ENCODE measurements around the gene ZSCAN23. TPM values are rescaled to one million over a fixed set of nuclear protein-coding genes. Genes with fewer than 3 reads are reported as not detected.

The ZSCAN23 gene
- total RNA-seq, 4 donors from 2014 or later = 1.0 to 2.9 (median 2.1) TPM

- Histone ChIP-seq H3K27me3 (no peaks in the 10 kb centered on the region), H3K9me3 (no peaks in the 10 kb centered on the region), H3K4me1 (peaks cover 12 to 39% (median 35%) of the 10 kb centered on the region in 4 donors), H3K36me3 (peaks cover 0 to 24% (median 12%) of the 10 kb centered on the region in 4 donors), H3K27ac (replicated peaks in 1 of 4) (peak within 1 kb of the TSS; percentile 57 to 69 (median 68)), H3K4me3 (peak within 1 kb of the TSS; percentile 73 to 91 (median 84))
- intact Hi-C loops (cut with DNase I) = loop anchor here (5.0 kb wide), 1 partner anchor 43 kb away; the partner anchor contains the start of gene ZSCAN23
- peak; percentile 93 for DNase-seq (ENCODE audit: extremely low spot score)
- TF ChIP-seq POLR2AphosphoS5 (IDR thresholded peaks at IDR 0.05) (peak; percentile 65 to 77), CTCF (IDR thresholded peaks at IDR 0.05) (peak; percentile 31 to 53 (median 52)), EP300 (IDR thresholded peaks at IDR 0.05) (no peak), POLR2A (IDR thresholded peaks at IDR 0.05; ENCODE audit: low read depth) (no peak)
- WGBS = 1% methylated on average over 25 of the region's 49 CpGs
These were observed 43.8 kb downstream of the ZSCAN23 start, which contains the start of gene ZSCAN12 for GRCh38 chr6:28399350-28400121. ZSCAN12 (minus strand) TSS chr6:28399747; CDS start chr6:28398405, 1,342 bp downstream.

- no peaks in the 10 kb centered on the region for H3K27me3 ChIP-seq
- 96% methylated on average over 4 of the region's 4 CpGs for WGBS
- H3K36me3 ChIP-seq = peaks cover 18 to 48% (median 33%) of the 10 kb centered on the region in 4 donors
- peaks cover 12 to 46% (median 35%) of the 10 kb centered on the region in 4 donors for H3K4me1 ChIP-seq
- intact Hi-C loops (cut with DNase I) = loop anchor here (5.0 kb wide), 1 partner anchor 46 kb away; the partner anchor contains the start of gene ZSCAN23
- no peak overlapping the region for H3K27ac ChIP-seq (replicated peaks in 1 of 4)
- TF ChIP-seq CTCF (IDR thresholded peaks at IDR 0.05) (no peak), POLR2A (IDR thresholded peaks at IDR 0.05; ENCODE audit: low read depth) (no peak), POLR2AphosphoS5 (IDR thresholded peaks at IDR 0.05) (no peak), EP300 (IDR thresholded peaks at IDR 0.05) (no peak)
- no peaks in the 10 kb centered on the region for H3K9me3 ChIP-seq
- no peak for DNase-seq (ENCODE audit: extremely low spot score)
- H3K4me3 ChIP-seq = no peak overlapping the region
These were observed 47.4 kb downstream of the ZSCAN23 start for GRCh38 chr6:28395918-28396317.

GRCh38 chr6:28393912-28394662 lies 49.2 kb downstream of the ZSCAN23 start:
- Histone ChIP-seq H3K36me3 (peaks cover 31 to 66% (median 51%) of the 10 kb centered on the region in 4 donors), H3K4me3 (no peak overlapping the region), H3K9me3 (no peaks in the 10 kb centered on the region), H3K27me3 (no peaks in the 10 kb centered on the region), H3K4me1 (peaks cover 12 to 39% (median 31%) of the 10 kb centered on the region in 4 donors), H3K27ac (replicated peaks in 1 of 4) (no peak overlapping the region)
- 91% methylated on average over 5 of the region's 5 CpGs for WGBS
- intact Hi-C loops (cut with DNase I) = no loop called here
- no peak for TF ChIP-seq POLR2AphosphoS5 (IDR thresholded peaks at IDR 0.05)
- TF ChIP-seq CTCF (IDR thresholded peaks at IDR 0.05) = no peak
- TF ChIP-seq POLR2A (IDR thresholded peaks at IDR 0.05; ENCODE audit: low read depth) = no peak
- no peak for TF ChIP-seq EP300 (IDR thresholded peaks at IDR 0.05)
- no peak for DNase-seq (ENCODE audit: extremely low spot score)

- no peak for DNase-seq (ENCODE audit: extremely low spot score)
- H3K27me3 ChIP-seq = no peaks in the 10 kb centered on the region
- peaks cover 31 to 79% (median 61%) of the 10 kb centered on the region in 4 donors for H3K36me3 ChIP-seq
- 97% methylated on average over 8 of the region's 8 CpGs for WGBS
- H3K9me3 ChIP-seq = no peaks in the 10 kb centered on the region
- no peak overlapping the region for H3K27ac ChIP-seq (replicated peaks in 1 of 4)
- TF ChIP-seq EP300 (IDR thresholded peaks at IDR 0.05) = no peak
- no peak for TF ChIP-seq CTCF (IDR thresholded peaks at IDR 0.05)
- no peak for TF ChIP-seq POLR2A (IDR thresholded peaks at IDR 0.05; ENCODE audit: low read depth)
- TF ChIP-seq POLR2AphosphoS5 (IDR thresholded peaks at IDR 0.05) = no peak
- H3K4me1 ChIP-seq = peaks cover 0 to 11% (median 3%) of the 10 kb centered on the region in 4 donors
- intact Hi-C loops (cut with DNase I) = no loop called here
- no peak overlapping the region for H3K4me3 ChIP-seq
These were observed 52.6 kb downstream of the ZSCAN23 start for GRCh38 chr6:28390688-28391087.
